H1 (cell line): ENCODE measurements around the gene HDAC10. TPM values are rescaled to one million over a fixed set of nuclear protein-coding genes. Genes with fewer than 3 reads are reported as not detected.

ENCODE experiments used
- CTCF ChIA-PET: fragments of 300-600 bp; sonication (Branson Sonifier 250); formaldehyde crosslinking; loops from one replicate; lab custom pipeline; 2021; ENCODE audit not compliant: partially characterized antibody; lab: Charles Lee
- POLR2A ChIA-PET: fragments of 300-600 bp; sonication (Branson Sonifier 250); formaldehyde crosslinking; loops from one replicate; lab custom pipeline; 2021; ENCODE audit warnings: inconsistent platforms; ENCODE audit not compliant: partially characterized antibody; lab: Charles Lee
- DNase-seq, 2 experiments: peaks; one replicate each; pipeline versions ENCODE4 v3.0.0 to v3.0.0-alpha.2; 2010 to 2022; ENCODE audit warnings: low spot score in 2 of 2, low read depth in 1 of 2, mixed read lengths in 1 of 2
- FAIRE-seq: peaks from 2 replicates; lab custom pipeline; 2011; peaks lifted over from hg19 to GRCh38; lab: Jason Lieb, UNC
- H2AFZ ChIP-seq: 2 replicates; pipeline ENCODE4 v1.8.1; 2012; ENCODE audit warnings: low read length, inconsistent platforms
- H2AK5ac ChIP-seq: 2 replicates; pipeline ENCODE4 v1.6.1; 2013; ENCODE audit warnings: low read depth, low read length
- H2BK120ac ChIP-seq: replicated peaks from 2 replicates; pipeline ENCODE3; 2013; ENCODE audit warnings: low read depth, low read length, inconsistent platforms
- H2BK12ac ChIP-seq: 2 replicates; pipeline ENCODE4 v1.6.1; 2013; ENCODE audit warnings: low read depth, low read length
- H2BK15ac ChIP-seq: 2 replicates; pipeline ENCODE4 v1.6.1; 2013; ENCODE audit warnings: low read length
- H2BK20ac ChIP-seq: 2 replicates; pipeline ENCODE4 v1.6.1; 2013; ENCODE audit warnings: low read length
- H2BK5ac ChIP-seq: 2 replicates; pipeline ENCODE4 v1.6.1; 2013; ENCODE audit warnings: low read depth, low read length
- H3K14ac ChIP-seq: 2 replicates; pipeline ENCODE4 v1.6.1; 2013; ENCODE audit warnings: inconsistent platforms; ENCODE audit not compliant: insufficient read length
- H3K18ac ChIP-seq: 2 replicates; pipeline ENCODE4 v1.6.1; 2013; ENCODE audit warnings: low read length; ENCODE audit errors: extremely low read depth
- H3K23ac ChIP-seq: 2 replicates; pipeline ENCODE4 v1.6.1; 2013; ENCODE audit warnings: inconsistent platforms; ENCODE audit not compliant: insufficient read length
- H3K23me2 ChIP-seq: 2 replicates; pipeline ENCODE4 v1.6.1; 2013; ENCODE audit warnings: low read depth, low read length
- H3K27ac ChIP-seq: 2 replicates; pipeline ENCODE4 v1.6.1; 2011; ENCODE audit warnings: low read depth, low read length, inconsistent platforms
- H3K27me3 ChIP-seq, 4 experiments: replicated peaks in 1 of 4; 1 replicate in 1 of 4; 2 replicates in 3 of 4; pipeline versions ENCODE4 v1.6.1 to v1.8.1; 2011 to 2013; ENCODE audit warnings: low read length in 3 of 4, mild to moderate bottlenecking in 3 of 4, inconsistent platforms in 2 of 4, mixed read lengths in 2 of 4, moderate library complexity in 1 of 4; ENCODE audit not compliant: control insufficient read depth in 3 of 4, insufficient read depth in 3 of 4; ENCODE audit errors: extremely low read depth in 1 of 4
- H3K36me3 ChIP-seq, 4 experiments: 2 replicates each; pipeline versions ENCODE4 v1.6.1 to v1.8.1; 2011 to 2013; ENCODE audit warnings: mild to moderate bottlenecking in 4 of 4, low read length in 3 of 4, moderate library complexity in 2 of 4, control low read depth in 1 of 4, inconsistent platforms in 1 of 4; ENCODE audit not compliant: insufficient read depth in 4 of 4, control insufficient read depth in 2 of 4
- H3K4ac ChIP-seq: replicated peaks from 2 replicates; pipeline ENCODE3; 2013; ENCODE audit warnings: low read length, low read depth, mixed read lengths, inconsistent platforms; ENCODE audit not compliant: insufficient read length
- H3K4me1 ChIP-seq, 4 experiments: replicated peaks in 1 of 4; 1 replicate in 1 of 4; 2 replicates in 3 of 4; pipeline versions ENCODE4 v1.6.1 to v1.8.1; 2011 to 2013; ENCODE audit warnings: low read length in 3 of 4, inconsistent platforms in 2 of 4, mixed read lengths in 1 of 4; ENCODE audit not compliant: insufficient read depth in 4 of 4, control insufficient read depth in 3 of 4
- H3K4me2 ChIP-seq, 2 experiments: 2 replicates each; pipeline versions ENCODE4 v1.6.1 to v1.8.1; 2011 to 2013; ENCODE audit warnings: low read depth in 2 of 2, low read length in 2 of 2, control low read depth in 1 of 2, inconsistent platforms in 1 of 2, mild to moderate bottlenecking in 1 of 2; ENCODE audit not compliant: insufficient read depth in 1 of 2
- H3K4me3 ChIP-seq, 4 experiments: fragments of 200-600, 300-600 bp in 1 of 4; sonication (generic), shearing (Covaris generic), sonication (Bioruptor Twin) in 1 of 4; 2 replicates each; pipeline versions ENCODE4 v1.5.1 to v1.8.1; 2011 to 2016; ENCODE audit warnings: low read length in 4 of 4, low read depth in 3 of 4, control low read depth in 2 of 4, inconsistent platforms in 2 of 4, mild to moderate bottlenecking in 2 of 4, mixed read lengths in 1 of 4, moderate library complexity in 1 of 4; ENCODE audit not compliant: insufficient read depth in 2 of 4; ENCODE audit errors: extremely low read depth in 1 of 4
- H3K56ac ChIP-seq: replicated peaks from 2 replicates; pipeline ENCODE3; 2013; ENCODE audit warnings: low read depth, mild to moderate bottlenecking, mixed read lengths, low read length, inconsistent platforms; ENCODE audit not compliant: insufficient read length
- H3K79me1 ChIP-seq: 2 replicates; pipeline ENCODE4 v1.6.1; 2013; ENCODE audit warnings: low read depth, low read length, control low read depth
- H3K79me2 ChIP-seq, 2 experiments: 2 replicates each; pipeline versions ENCODE4 v1.6.1 to v1.8.1; 2012 to 2013; ENCODE audit warnings: low read length in 2 of 2, mild to moderate bottlenecking in 2 of 2, inconsistent platforms in 1 of 2; ENCODE audit not compliant: insufficient read depth in 2 of 2, control insufficient read depth in 1 of 2
- H3K9ac ChIP-seq, 4 experiments: replicated peaks in 1 of 4; 1 replicate in 1 of 4; 2 replicates in 3 of 4; pipeline versions ENCODE4 v1.6.1 to v1.8.1; 2011 to 2013; ENCODE audit warnings: low read depth in 3 of 4, low read length in 3 of 4, control low read depth in 2 of 4, mild to moderate bottlenecking in 2 of 4, moderate library complexity in 2 of 4, inconsistent platforms in 1 of 4; ENCODE audit errors: extremely low read depth in 1 of 4
- H3K9me3 ChIP-seq, 2 experiments: 2 replicates each; pipeline versions ENCODE4 v1.6.1 to v1.8.1; 2012 to 2013; ENCODE audit warnings: mild to moderate bottlenecking in 2 of 2, moderate library complexity in 2 of 2, control low read depth in 1 of 2, inconsistent platforms in 1 of 2, low read depth in 1 of 2, low read length in 1 of 2, mixed read lengths in 1 of 2; ENCODE audit not compliant: insufficient read depth in 2 of 2
- H4K20me1 ChIP-seq, 2 experiments: replicated peaks in 1 of 2; 2 replicates each; pipeline versions ENCODE3 to v1.8.1; 2011 to 2013; ENCODE audit warnings: inconsistent platforms in 2 of 2, low read length in 2 of 2, mild to moderate bottlenecking in 1 of 2; ENCODE audit not compliant: insufficient read depth in 2 of 2, control insufficient read depth in 1 of 2
- H4K5ac ChIP-seq: 2 replicates; pipeline ENCODE4 v1.6.1; 2013; ENCODE audit warnings: low read length, low read depth, mixed read lengths, inconsistent platforms; ENCODE audit not compliant: insufficient read length
- H4K8ac ChIP-seq: 2 replicates; pipeline ENCODE4 v1.8.0; 2013; ENCODE audit warnings: mild to moderate bottlenecking, moderate library complexity, low read length, inconsistent platforms; ENCODE audit not compliant: insufficient read depth; ENCODE audit errors: extremely low read depth
- H4K91ac ChIP-seq: replicated peaks from 2 replicates; pipeline ENCODE3; 2013; ENCODE audit warnings: low read length, mixed read lengths, inconsistent platforms; ENCODE audit not compliant: insufficient read length
- MAX ChIP-seq: IDR thresholded peaks from 2 replicates; pipeline ENCODE4 v1.6.1; 2012; ENCODE audit warnings: inconsistent platforms
- WGBS, 2 experiments: shearing (Covaris generic) in 1 of 2; methylation state at CpG; one replicate each; pipeline versions ENCODE4 v1.1.6 to v1.1.7; 2013 to 2015; ENCODE audit warnings: low lambda C conversion rate in 2 of 2, mixed read lengths in 2 of 2, inconsistent platforms in 1 of 2, low coverage in 1 of 2, missing lambda C conversion rate in 1 of 2; ENCODE audit not compliant: insufficient replicate concordance in 2 of 2, insufficient coverage in 1 of 2, insufficient read length in 1 of 2; ENCODE audit errors: extremely low coverage in 1 of 2, missing lambda C conversion rate in 1 of 2; 5-methylcytosine and 5-hydroxymethylcytosine counted together
- polyA plus RNA-seq, 7 experiments: library from polyadenylated mRNA; depleted of rRNA in 3 of 7; stranded (reverse) in 5 of 7; unstranded in 2 of 7; fragments of >200 nt in 5 of 7; fragments of 200-250 nt in 2 of 7; gene quantifications; 1 replicate in 5 of 7; 2 replicates in 1 of 7; 4 replicates in 1 of 7; pipeline versions ENCODE4 v1.2.1 to v1.2.3, GENCODE V29; 2011 to 2013; ENCODE audit warnings: missing spikeins in 2 of 7, mixed read lengths in 2 of 7
- total RNA-seq: library from RNA; stranded (reverse); fragmentation: NEBNext Ultra II Directional; extraction: Animal tissue kit (Norgen Biotek cat#: 25700); gene quantifications from 2 replicates; pipeline ENCODE4 v1.2.1, GENCODE V29; 2021

HDAC10 gene
- total and polyA plus RNA-seq, 2 of the 8 experiments (the other 6 are each of a cell fraction or from before 2014, with no cell fraction given): 11.2 to 26.4 TPM

DNA sequence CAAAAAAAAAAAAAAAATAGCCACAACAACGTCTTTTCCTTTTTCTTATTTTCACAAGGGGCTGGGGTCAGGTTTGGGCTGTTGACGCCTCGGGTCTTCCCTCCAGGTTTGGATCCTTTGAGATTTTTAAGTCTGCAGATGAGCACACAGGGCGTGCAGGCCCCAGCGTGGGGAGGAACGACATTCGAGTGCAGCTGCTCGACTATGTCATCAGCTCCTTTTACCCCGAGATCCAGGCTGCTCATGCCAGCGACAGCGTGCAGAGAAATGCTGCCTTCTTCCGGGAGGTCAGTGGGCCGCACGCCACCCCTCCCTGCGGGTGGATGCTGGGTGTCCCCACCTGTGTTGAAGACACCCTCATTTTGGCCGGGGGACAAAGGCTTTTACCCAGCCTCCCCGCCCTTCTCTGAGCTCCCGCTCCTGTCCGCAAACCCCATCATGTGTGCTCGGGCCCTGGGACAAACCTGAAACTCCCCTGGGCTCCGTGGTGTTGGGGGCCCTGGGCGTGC is 42.6 kb downstream of the HDAC10 start:
- Histone ChIP-seq H3K4me3 (no peak overlapping the region), H3K9me3 (no peaks in the 10 kb centered on the region), H4K91ac (no peak overlapping the region), H2BK5ac (no peak overlapping the region), H3K18ac (no peak overlapping the region), H4K5ac (no peak overlapping the region), H3K36me3 (peaks cover 4 to 29% (median 21%) of the 10 kb centered on the region in 4 experiments; a peak in 7 of 8 replicates), H2BK12ac (no peak overlapping the region), H3K27me3 (no peaks in the 10 kb centered on the region), H3K9ac (no peak overlapping the region), H3K14ac (no peak overlapping the region), H3K4me1 (peaks cover 0 to 3% (median 1%) of the 10 kb centered on the region in 4 experiments; a peak in 2 of 7 replicates), H2AK5ac (no peak overlapping the region), H3K4ac (no peak overlapping the region), H3K27ac (no peak overlapping the region), H3K56ac (no peak overlapping the region), H3K79me1 (peaks cover 5% of the 10 kb centered on the region; the same call in 1 of the 2 replicates), H2BK120ac (no peak overlapping the region), H2AFZ (no peak overlapping the region), H2BK15ac (no peak overlapping the region), H3K23ac (no peak overlapping the region), H4K20me1 (peaks cover 8 to 25% of the 10 kb centered on the region in 2 experiments), H4K8ac (peak overlapping the region; percentile 14; the same call in 1 of the 2 replicates), H3K4me2 (no peak overlapping the region), H3K79me2 (peaks cover 0 to 13% of the 10 kb centered on the region in 2 experiments; a peak in 1 of 4 replicates), H3K23me2 (no peaks in the 10 kb centered on the region), H2BK20ac (no peak overlapping the region)
- POLR2A ChIA-PET: interaction anchor here (0.6 to 1.6 kb wide), 5 partner anchors 9 to 28 kb away, joined by 3 to 4 read pairs (median 3); no protein-coding TSS in a partner anchor
- CTCF ChIA-PET: interaction anchor here (0.5 to 7.0 kb wide), 14 partner anchors 10 to 441 kb away, joined by 3 to 83 read pairs (median 4); partner anchors contain the start of gene PANX2
- DNase-seq (no peak), FAIRE-seq (no peak)
- 93% methylated on average over 21 of the region's 22 CpGs; no CpG with 5 or more reads in 1 of the 2 experiments for WGBS, 2 experiments
- TF ChIP-seq MAX: no peak
